Measurements from ENCODE around the gene CADM4.
"Not testable (repeated sequence)": the region's sequence is repeated elsewhere in the genome, so short reads cannot be mapped to it uniquely, and the experiment has no call there.

CADM4 gene

GRCh38 chr19:43682824-43683661, 43.4 kb upstream of the CADM4 start:
- Histone ChIP-seq H3K27me3 (no peaks in the 10 kb centered on the region), H3K4me3 (ENCODE audit: low read depth, low read length) (no peak overlapping the region), H3K9me3 (no peaks in the 10 kb centered on the region), H3K4me1 (peaks cover 3% of the 10 kb centered on the region; the same call in 1 of the 2 replicates), H3K36me3 (no peaks in the 10 kb centered on the region)
- TF ChIP-seq CTCF (IDR thresholded peaks at IDR 0.05; ENCODE audit: low read depth, low read length): no peak
- no peak for DNase-seq

- H3K27me3 ChIP-seq; DNase-seq; H3K4me1 ChIP-seq; H3K4me3 ChIP-seq (ENCODE audit: low read depth, low read length); H3K9me3 ChIP-seq; H3K36me3 ChIP-seq: not testable (repeated sequence)
Observed at GRCh38 chr19:43682269-43682668, 42.6 kb upstream of the CADM4 start.

- H3K4me3 ChIP-seq (ENCODE audit: low read depth, low read length): no peak overlapping the region
- H3K36me3 ChIP-seq: no peaks in the 10 kb centered on the region
- DNase-seq: no peak
- no peaks in the 10 kb centered on the region for H3K27me3 ChIP-seq
- no peak for TF ChIP-seq CTCF (IDR thresholded peaks at IDR 0.05; ENCODE audit: low read depth, low read length)
- no peaks in the 10 kb centered on the region for H3K9me3 ChIP-seq
- H3K4me1 ChIP-seq: peaks cover 3% of the 10 kb centered on the region; the same call in 1 of the 2 replicates
Observed at GRCh38 chr19:43681821-43682220, 42.2 kb upstream of the CADM4 start.

GRCh38 chr19:43678512-43679261, 39.0 kb upstream of the CADM4 start:
- no peak for TF ChIP-seq CTCF (IDR thresholded peaks at IDR 0.05; ENCODE audit: low read depth, low read length)
- Histone ChIP-seq H3K4me3 (ENCODE audit: low read depth, low read length) (no peak overlapping the region), H3K9me3 (no peaks in the 10 kb centered on the region), H3K27me3 (no peaks in the 10 kb centered on the region), H3K4me1 (peaks cover 3% of the 10 kb centered on the region; the same call in 1 of the 2 replicates), H3K36me3 (no peaks in the 10 kb centered on the region)
- no peak for DNase-seq

GRCh38 chr19:43675906-43676305, 36.3 kb upstream of the CADM4 start:
- H3K36me3 ChIP-seq: no peaks in the 10 kb centered on the region
- H3K4me1 ChIP-seq: no peaks in the 10 kb centered on the region
- no peak for TF ChIP-seq CTCF (IDR thresholded peaks at IDR 0.05; ENCODE audit: low read depth, low read length)

GRCh38 chr19:43675269-43675879, 35.7 kb upstream of the CADM4 start:
- no peak for TF ChIP-seq CTCF (IDR thresholded peaks at IDR 0.05; ENCODE audit: low read depth, low read length)
- Histone ChIP-seq H3K36me3 (no peaks in the 10 kb centered on the region), H3K27me3 (peaks cover 3% of the 10 kb centered on the region), H3K4me1 (no peaks in the 10 kb centered on the region), H3K4me3 (ENCODE audit: low read depth, low read length) (no peak overlapping the region), H3K9me3 (no peaks in the 10 kb centered on the region)
- DNase-seq: no peak

More at GRCh38 chr19:43675906-43676305, 36.3 kb upstream of the CADM4 start:
- no peak for DNase-seq
- Histone ChIP-seq H3K4me3 (ENCODE audit: low read depth, low read length) (no peak overlapping the region), H3K27me3 (no peaks in the 10 kb centered on the region; the same call in 1 of the 2 replicates), H3K9me3 (no peaks in the 10 kb centered on the region)
